ENCODE results near the gene CLIP2.

GRCh38 chr7:74373536-74373935, 84.3 kb downstream of the CLIP2 start:
- TF ChIP-seq CTCF (conservative IDR thresholded peaks at IDR 0.05; ENCODE audit: low read length) (no peak), EZH2phosphoT487 (IDR thresholded peaks at IDR 0.05; ENCODE audit: borderline replicate concordance, low read depth, low read length) (no peak)

All from OCI-LY7 (cell line).